KBM-7 (cell line): ENCODE results near the gene OR1A2.
A peak's percentile ranks its signal among the peaks of the same experiment; 100 is the strongest.
"Not testable (repeated sequence)": the region's sequence is repeated elsewhere in the genome, so short reads cannot be mapped to it uniquely, and the experiment has no call there.

ENCODE experiments used
- DNase-seq: peaks from one replicate; pipeline ENCODE4 v3.0.0-alpha.2; 2015
- in situ Hi-C: fragments of 300-500 bp; cut with MboI; formaldehyde crosslinking; loops from 2 replicates; pipeline ENCODE4 v1.14.3; 2020; ENCODE audit warnings: low sequenced_read_pairs, low pct_unique_long_range_greater_than_20kb, mixed read lengths

Gene OR1A2

GRCh38 chr17:3197219-3197618, at the start of gene OR1A2:
Gene OR1A2, plus strand, starts transcription at chr17:3197519. Its CDS starts 0 bp downstream, at chr17:3197519.
- in situ Hi-C loops = no loop called here

GRCh38 chr17:3157218-3157617, 40.1 kb upstream of the OR1A2 start:
- in situ Hi-C loops = no loop called here
- DNase-seq = peak; percentile 4

More at GRCh38 chr17:3197219-3197618, at the start of gene OR1A2:
- no peak for DNase-seq

- in situ Hi-C loops = no loop called here
- DNase-seq = peak; percentile 3
Observed at GRCh38 chr17:3167574-3167973, 29.7 kb upstream of the OR1A2 start.

GRCh38 chr17:3189961-3190360, 7.4 kb upstream of the OR1A2 start:
- in situ Hi-C loops = no loop called here
- DNase-seq = no peak

GRCh38 chr17:3207367-3207766, 10.0 kb downstream of the OR1A2 start, which contains the start of gene OR1A1:
Gene OR1A1, plus strand, starts transcription at chr17:3207667. Its CDS starts 7,954 bp downstream, at chr17:3215621.
- in situ Hi-C loops = loop anchor here (25.0 kb wide), 1 partner anchor 105 kb away; no protein-coding TSS in a partner anchor

GRCh38 chr17:3208484-3208883, 11.2 kb downstream of the OR1A2 start:
- no peak for DNase-seq
- in situ Hi-C loops = loop anchor here (25.0 kb wide), 1 partner anchor 104 kb away; no protein-coding TSS in a partner anchor

More at GRCh38 chr17:3207367-3207766, 10.0 kb downstream of the OR1A2 start, which contains the start of gene OR1A1:
- DNase-seq = no peak

- no peak for DNase-seq
- in situ Hi-C loops = loop anchor here (25.0 kb wide), 1 partner anchor 99 kb away; no protein-coding TSS in a partner anchor
Observed at GRCh38 chr17:3213001-3213400, 15.7 kb downstream of the OR1A2 start.

GRCh38 chr17:3213587-3213986, 16.3 kb downstream of the OR1A2 start:
- in situ Hi-C loops = loop anchor here (25.0 kb wide), 1 partner anchor 99 kb away; no protein-coding TSS in a partner anchor
- no peak for DNase-seq

- in situ Hi-C loops = loop anchor here (25.0 kb wide), 1 partner anchor 92 kb away; no protein-coding TSS in a partner anchor
- DNase-seq = not testable (repeated sequence)
Observed at GRCh38 chr17:3219978-3220377, 22.7 kb downstream of the OR1A2 start.

GRCh38 chr17:3221850-3222249, 24.5 kb downstream of the OR1A2 start:
- in situ Hi-C loops = loop anchor here (25.0 kb wide), 1 partner anchor 90 kb away; no protein-coding TSS in a partner anchor
- DNase-seq = no peak

GRCh38 chr17:3222505-3222904, 25.2 kb downstream of the OR1A2 start:
- DNase-seq = no peak
- in situ Hi-C loops = loop anchor here (25.0 kb wide), 1 partner anchor 90 kb away; no protein-coding TSS in a partner anchor

GRCh38 chr17:3224721-3225352, 27.5 kb downstream of the OR1A2 start:
- in situ Hi-C loops = loop anchor here (25.0 kb wide), 1 partner anchor 87 kb away; no protein-coding TSS in a partner anchor

GRCh38 chr17:3232300-3232699, 35.0 kb downstream of the OR1A2 start:
- DNase-seq, in situ Hi-C loops: not testable (repeated sequence)

More at GRCh38 chr17:3224721-3225352, 27.5 kb downstream of the OR1A2 start:
- DNase-seq = not testable (repeated sequence)

GRCh38 chr17:3238685-3239084, 41.4 kb downstream of the OR1A2 start:
- in situ Hi-C loops = not testable (repeated sequence)
- peak; percentile 87 for DNase-seq

- DNase-seq, in situ Hi-C loops: not testable (repeated sequence)
Observed at GRCh38 chr17:3241044-3241443, 43.7 kb downstream of the OR1A2 start.

- in situ Hi-C loops, DNase-seq: not testable (repeated sequence)
Observed at GRCh38 chr17:3244841-3245240, 47.5 kb downstream of the OR1A2 start.
